ENCODE results near the gene DNAH1.
"Not testable (repeated sequence)": the region's sequence is repeated elsewhere in the genome, so short reads cannot be mapped to it uniquely, and the experiment has no call there.

DNAH1 gene

GRCh38 chr3:52283306-52283705, 32.8 kb upstream of the DNAH1 start:
- H3K4me1 Mint-ChIP-seq, result peaks cover 11% of the 10 kb centered on the region

GRCh38 chr3:52284051-52284450, 32.1 kb upstream of the DNAH1 start:
- not testable (repeated sequence) for H3K27me3 Mint-ChIP-seq; H3K9me3 Mint-ChIP-seq; H3K36me3 Mint-ChIP-seq; H3K4me3 Mint-ChIP-seq; H3K27ac Mint-ChIP-seq; ATAC-seq (ENCODE audit: low read depth); DNase-seq (ENCODE audit: low spot score in 2 of 2)
- peaks cover 13% of the 10 kb centered on the region for H3K4me1 Mint-ChIP-seq

More at GRCh38 chr3:52283306-52283705, 32.8 kb upstream of the DNAH1 start:
- ATAC-seq (ENCODE audit: low read depth) (no peak), DNase-seq (ENCODE audit: low spot score in 2 of 2) (no peak)
- H3K4me3 Mint-ChIP-seq, result no peak overlapping the region
- H3K27me3 Mint-ChIP-seq, result no peaks in the 10 kb centered on the region
- no peaks in the 10 kb centered on the region for H3K9me3 Mint-ChIP-seq
- no peaks in the 10 kb centered on the region for H3K36me3 Mint-ChIP-seq
- H3K27ac Mint-ChIP-seq, result no peak overlapping the region

GRCh38 chr3:52286777-52287110, 29.4 kb upstream of the DNAH1 start:
- peaks cover 20% of the 10 kb centered on the region for H3K4me1 Mint-ChIP-seq
- H3K9me3 Mint-ChIP-seq, result no peaks in the 10 kb centered on the region
- no peak for DNase-seq (ENCODE audit: low spot score in 2 of 2)
- peaks cover 4% of the 10 kb centered on the region for H3K36me3 Mint-ChIP-seq
- H3K27ac Mint-ChIP-seq, result peak overlapping the region; percentile 99
- peak overlapping the region; percentile 98 for H3K4me3 Mint-ChIP-seq
- no peaks in the 10 kb centered on the region for H3K27me3 Mint-ChIP-seq
- no peak for ATAC-seq (ENCODE audit: low read depth)

GRCh38 chr3:52288674-52289073, 27.4 kb upstream of the DNAH1 start:
- DNase-seq (ENCODE audit: low spot score in 2 of 2) (no peak), ATAC-seq (ENCODE audit: low read depth) (no peak)
- Mint-ChIP-seq H3K4me1 (peaks cover 19% of the 10 kb centered on the region), H3K9me3 (no peaks in the 10 kb centered on the region), H3K36me3 (peaks cover 9% of the 10 kb centered on the region), H3K4me3 (peak overlapping the region; percentile 98), H3K27me3 (no peaks in the 10 kb centered on the region), H3K27ac (peak overlapping the region; percentile 99)

GRCh38 chr3:52289338-52289746, 26.8 kb upstream of the DNAH1 start:
- Mint-ChIP-seq H3K9me3 (no peaks in the 10 kb centered on the region), H3K36me3 (peaks cover 9% of the 10 kb centered on the region), H3K27ac (no peak overlapping the region), H3K27me3 (no peaks in the 10 kb centered on the region), H3K4me1 (peaks cover 19% of the 10 kb centered on the region), H3K4me3 (no peak overlapping the region)
- DNase-seq (ENCODE audit: low spot score in 2 of 2) (no peak), ATAC-seq (ENCODE audit: low read depth) (no peak)

- ATAC-seq (ENCODE audit: low read depth) (no peak), DNase-seq (ENCODE audit: low spot score in 2 of 2) (no peak)
- H3K27ac Mint-ChIP-seq, result no peak overlapping the region
- H3K9me3 Mint-ChIP-seq, result no peaks in the 10 kb centered on the region
- H3K36me3 Mint-ChIP-seq, result peaks cover 11% of the 10 kb centered on the region
- peaks cover 19% of the 10 kb centered on the region for H3K4me1 Mint-ChIP-seq
- H3K27me3 Mint-ChIP-seq, result no peaks in the 10 kb centered on the region
- no peak overlapping the region for H3K4me3 Mint-ChIP-seq
Measured at GRCh38 chr3:52289747-52290595, 26.1 kb upstream of the DNAH1 start.

- Mint-ChIP-seq H3K4me1 (peaks cover 22% of the 10 kb centered on the region), H3K4me3 (no peak overlapping the region), H3K9me3 (no peaks in the 10 kb centered on the region), H3K27ac (no peak overlapping the region), H3K27me3 (no peaks in the 10 kb centered on the region), H3K36me3 (peaks cover 14% of the 10 kb centered on the region)
- ATAC-seq (ENCODE audit: low read depth) (no peak), DNase-seq (ENCODE audit: low spot score in 2 of 2) (no peak)
Measured at GRCh38 chr3:52290596-52291507, 25.3 kb upstream of the DNAH1 start.

- H3K27me3 Mint-ChIP-seq, result no peaks in the 10 kb centered on the region
- peak; percentile 50 to 56 for DNase-seq (ENCODE audit: low spot score in 2 of 2)
- H3K9me3 Mint-ChIP-seq, result no peaks in the 10 kb centered on the region
- H3K36me3 Mint-ChIP-seq, result peaks cover 19% of the 10 kb centered on the region
- no peak overlapping the region for H3K4me3 Mint-ChIP-seq
- ATAC-seq (ENCODE audit: low read depth), result no peak
- peaks cover 27% of the 10 kb centered on the region for H3K4me1 Mint-ChIP-seq
- H3K27ac Mint-ChIP-seq, result no peak overlapping the region
Measured at GRCh38 chr3:52291508-52292181, 24.5 kb upstream of the DNAH1 start.

- H3K27me3 Mint-ChIP-seq, result no peaks in the 10 kb centered on the region
- ATAC-seq (ENCODE audit: low read depth), result no peak
- H3K4me1 Mint-ChIP-seq, result peaks cover 25% of the 10 kb centered on the region
- no peak for DNase-seq (ENCODE audit: low spot score in 2 of 2)
- no peaks in the 10 kb centered on the region for H3K9me3 Mint-ChIP-seq
- peaks cover 20% of the 10 kb centered on the region for H3K36me3 Mint-ChIP-seq
- H3K27ac Mint-ChIP-seq, result no peak overlapping the region
- no peak overlapping the region for H3K4me3 Mint-ChIP-seq
Measured at GRCh38 chr3:52292247-52293065, 23.7 kb upstream of the DNAH1 start.

- Mint-ChIP-seq H3K27me3 (no peaks in the 10 kb centered on the region), H3K4me1 (peaks cover 23% of the 10 kb centered on the region), H3K27ac (no peak overlapping the region), H3K9me3 (no peaks in the 10 kb centered on the region), H3K4me3 (no peak overlapping the region), H3K36me3 (peaks cover 20% of the 10 kb centered on the region)
- no peak for DNase-seq (ENCODE audit: low spot score in 2 of 2)
- ATAC-seq (ENCODE audit: low read depth), result no peak
Measured at GRCh38 chr3:52293491-52294319, 22.4 kb upstream of the DNAH1 start.

GRCh38 chr3:52294320-52295150, 21.6 kb upstream of the DNAH1 start:
- Mint-ChIP-seq H3K27me3 (no peaks in the 10 kb centered on the region), H3K4me3 (no peak overlapping the region), H3K36me3 (peaks cover 20% of the 10 kb centered on the region), H3K4me1 (peaks cover 26% of the 10 kb centered on the region), H3K9me3 (no peaks in the 10 kb centered on the region), H3K27ac (no peak overlapping the region)
- ATAC-seq (ENCODE audit: low read depth) (no peak), DNase-seq (ENCODE audit: low spot score in 2 of 2) (no peak)

GRCh38 chr3:52295671-52296208, 20.4 kb upstream of the DNAH1 start:
- H3K36me3 Mint-ChIP-seq, result peaks cover 20% of the 10 kb centered on the region
- no peak for DNase-seq (ENCODE audit: low spot score in 2 of 2)
- no peak for ATAC-seq (ENCODE audit: low read depth)
- H3K27ac Mint-ChIP-seq, result no peak overlapping the region
- H3K4me3 Mint-ChIP-seq, result no peak overlapping the region
- peaks cover 26% of the 10 kb centered on the region for H3K4me1 Mint-ChIP-seq
- no peaks in the 10 kb centered on the region for H3K27me3 Mint-ChIP-seq
- H3K9me3 Mint-ChIP-seq, result no peaks in the 10 kb centered on the region

Data from memory B cell (primary cell).